Stimulated activated memory B cell treated with anti-CD40 and anti-IgM and Interleukin-4, amounts not matched to agents 10 μg/mL and 1 μg/mL and 100 μg/mL, for 72 hours (primary cell): Measurements from ENCODE around the gene MOSMO.

ENCODE experiments used
- ATAC-seq: fragments of 150-1000 bp; cut with Tn5 transposase; 2 replicates; pipeline ENCODE4 v1.10.0; 2021
- H3K27ac Mint-ChIP-seq: one replicate; pipeline ENCODE4 v1.8.0; 2022; ENCODE audit warnings: mild to moderate bottlenecking, mixed read lengths
- H3K27me3 Mint-ChIP-seq: one replicate; pipeline ENCODE4 v1.8.0; 2022; ENCODE audit warnings: mixed read lengths
- H3K36me3 Mint-ChIP-seq: one replicate; pipeline ENCODE4 v1.8.0; 2022; ENCODE audit warnings: mixed read lengths
- H3K4me1 Mint-ChIP-seq: one replicate; pipeline ENCODE4 v1.8.0; 2022; ENCODE audit warnings: mixed read lengths
- H3K4me3 Mint-ChIP-seq: one replicate; pipeline ENCODE4 v1.8.0; 2022; ENCODE audit warnings: mild to moderate bottlenecking, moderate library complexity, mixed read lengths
- H3K9me3 Mint-ChIP-seq: one replicate; pipeline ENCODE4 v1.8.0; 2022; ENCODE audit warnings: mixed read lengths

MOSMO gene

GRCh38 chr16:22053921-22054341 lies 46.0 kb downstream of the MOSMO start:
- Mint-ChIP-seq H3K27ac (no peak overlapping the region), H3K9me3 (peaks cover 5% of the 10 kb centered on the region), H3K4me1 (peaks cover 25% of the 10 kb centered on the region), H3K27me3 (no peaks in the 10 kb centered on the region), H3K4me3 (no peak overlapping the region), H3K36me3 (peaks cover 30% of the 10 kb centered on the region)
- ATAC-seq: no peak

- Mint-ChIP-seq H3K36me3 (peaks cover 30% of the 10 kb centered on the region), H3K4me1 (peaks cover 25% of the 10 kb centered on the region), H3K4me3 (no peak overlapping the region), H3K9me3 (peaks cover 5% of the 10 kb centered on the region), H3K27ac (no peak overlapping the region), H3K27me3 (no peaks in the 10 kb centered on the region)
- no peak for ATAC-seq
Measured at GRCh38 chr16:22054847-22055590, 47.1 kb downstream of the MOSMO start.

GRCh38 chr16:22055881-22056280 lies 48.0 kb downstream of the MOSMO start:
- Mint-ChIP-seq H3K4me3 (no peak overlapping the region), H3K36me3 (peaks cover 30% of the 10 kb centered on the region), H3K27me3 (no peaks in the 10 kb centered on the region), H3K4me1 (peaks cover 25% of the 10 kb centered on the region), H3K9me3 (peaks cover 5% of the 10 kb centered on the region), H3K27ac (no peak overlapping the region)
- ATAC-seq: no peak

GRCh38 chr16:22063888-22064467 lies 56.1 kb downstream of the MOSMO start:
- Mint-ChIP-seq H3K4me3 (no peak overlapping the region), H3K9me3 (peaks cover 5% of the 10 kb centered on the region), H3K36me3 (peaks cover 28% of the 10 kb centered on the region), H3K27me3 (no peaks in the 10 kb centered on the region), H3K4me1 (no peaks in the 10 kb centered on the region), H3K27ac (no peak overlapping the region)
- ATAC-seq: no peak

GRCh38 chr16:22065252-22065651 lies 57.3 kb downstream of the MOSMO start:
- no peak for ATAC-seq
- H3K36me3 Mint-ChIP-seq: peaks cover 28% of the 10 kb centered on the region
- no peak overlapping the region for H3K27ac Mint-ChIP-seq
- no peak overlapping the region for H3K4me3 Mint-ChIP-seq
- no peaks in the 10 kb centered on the region for H3K4me1 Mint-ChIP-seq
- no peaks in the 10 kb centered on the region for H3K27me3 Mint-ChIP-seq
- H3K9me3 Mint-ChIP-seq: peaks cover 5% of the 10 kb centered on the region

GRCh38 chr16:22070361-22071330 lies 62.7 kb downstream of the MOSMO start:
- H3K36me3 Mint-ChIP-seq: peaks cover 21% of the 10 kb centered on the region
- H3K27ac Mint-ChIP-seq: no peak overlapping the region
- H3K4me3 Mint-ChIP-seq: no peak overlapping the region
- H3K4me1 Mint-ChIP-seq: no peaks in the 10 kb centered on the region
- ATAC-seq: no peak
- peaks cover 5% of the 10 kb centered on the region for H3K9me3 Mint-ChIP-seq
- H3K27me3 Mint-ChIP-seq: no peaks in the 10 kb centered on the region

- Mint-ChIP-seq H3K9me3 (peaks cover 5% of the 10 kb centered on the region), H3K27me3 (no peaks in the 10 kb centered on the region), H3K36me3 (peaks cover 13% of the 10 kb centered on the region), H3K4me1 (no peaks in the 10 kb centered on the region), H3K4me3 (no peak overlapping the region), H3K27ac (no peak overlapping the region)
- ATAC-seq: no peak
Measured at GRCh38 chr16:22071331-22071910, 63.5 kb downstream of the MOSMO start.

GRCh38 chr16:22073350-22073749 lies 65.4 kb downstream of the MOSMO start:
- Mint-ChIP-seq H3K9me3 (no peaks in the 10 kb centered on the region), H3K36me3 (no peaks in the 10 kb centered on the region), H3K27ac (no peak overlapping the region), H3K4me3 (no peak overlapping the region), H3K4me1 (no peaks in the 10 kb centered on the region), H3K27me3 (no peaks in the 10 kb centered on the region)
- ATAC-seq: no peak

- ATAC-seq: no peak
- no peak overlapping the region for H3K27ac Mint-ChIP-seq
- no peaks in the 10 kb centered on the region for H3K36me3 Mint-ChIP-seq
- H3K27me3 Mint-ChIP-seq: no peaks in the 10 kb centered on the region
- no peak overlapping the region for H3K4me3 Mint-ChIP-seq
- no peaks in the 10 kb centered on the region for H3K4me1 Mint-ChIP-seq
- no peaks in the 10 kb centered on the region for H3K9me3 Mint-ChIP-seq
Measured at GRCh38 chr16:22075043-22075757, 67.3 kb downstream of the MOSMO start.

- H3K36me3 Mint-ChIP-seq: no peaks in the 10 kb centered on the region
- H3K9me3 Mint-ChIP-seq: no peaks in the 10 kb centered on the region
- no peak overlapping the region for H3K4me3 Mint-ChIP-seq
- ATAC-seq: no peak
- no peaks in the 10 kb centered on the region for H3K27me3 Mint-ChIP-seq
- H3K27ac Mint-ChIP-seq: no peak overlapping the region
- no peaks in the 10 kb centered on the region for H3K4me1 Mint-ChIP-seq
Measured at GRCh38 chr16:22075776-22076175, 67.9 kb downstream of the MOSMO start.

- Mint-ChIP-seq H3K9me3 (no peaks in the 10 kb centered on the region), H3K27me3 (no peaks in the 10 kb centered on the region), H3K4me3 (no peak overlapping the region), H3K36me3 (peaks cover 5% of the 10 kb centered on the region), H3K4me1 (no peaks in the 10 kb centered on the region), H3K27ac (no peak overlapping the region)
- peak; percentile 64 for ATAC-seq
Measured at GRCh38 chr16:22077700-22078313, 69.9 kb downstream of the MOSMO start.

- H3K4me1 Mint-ChIP-seq: no peaks in the 10 kb centered on the region
Measured at GRCh38 chr16:22078656-22079055, 70.7 kb downstream of the MOSMO start.

GRCh38 chr16:22081050-22081449 lies 73.1 kb downstream of the MOSMO start:
- no peaks in the 10 kb centered on the region for H3K9me3 Mint-ChIP-seq
- ATAC-seq: no peak
- no peak overlapping the region for H3K27ac Mint-ChIP-seq
- no peaks in the 10 kb centered on the region for H3K4me1 Mint-ChIP-seq
- no peak overlapping the region for H3K4me3 Mint-ChIP-seq
- peaks cover 15% of the 10 kb centered on the region for H3K36me3 Mint-ChIP-seq
- no peaks in the 10 kb centered on the region for H3K27me3 Mint-ChIP-seq

More at GRCh38 chr16:22078656-22079055, 70.7 kb downstream of the MOSMO start:
- no peaks in the 10 kb centered on the region for H3K27me3 Mint-ChIP-seq
- ATAC-seq: no peak
- no peak overlapping the region for H3K27ac Mint-ChIP-seq
- H3K36me3 Mint-ChIP-seq: peaks cover 5% of the 10 kb centered on the region
- H3K9me3 Mint-ChIP-seq: no peaks in the 10 kb centered on the region
- no peak overlapping the region for H3K4me3 Mint-ChIP-seq

- no peaks in the 10 kb centered on the region for H3K4me1 Mint-ChIP-seq
- no peaks in the 10 kb centered on the region for H3K27me3 Mint-ChIP-seq
- no peak overlapping the region for H3K4me3 Mint-ChIP-seq
- peaks cover 19% of the 10 kb centered on the region for H3K36me3 Mint-ChIP-seq
- H3K27ac Mint-ChIP-seq: no peak overlapping the region
- no peaks in the 10 kb centered on the region for H3K9me3 Mint-ChIP-seq
- no peak for ATAC-seq
Measured at GRCh38 chr16:22086440-22086839, 78.5 kb downstream of the MOSMO start.
